Osteoblast (primary cell): ENCODE measurements around the gene TTC33. TPM values are rescaled to one million over a fixed set of nuclear protein-coding genes. Genes with fewer than 3 reads are reported as not detected.

Experiments
- DNase-seq: peaks from one replicate; pipeline ENCODE4 v3.0.0; 2011; ENCODE audit warnings: low spot score, mixed read lengths; ENCODE audit not compliant: insufficient read length; ENCODE audit errors: missing footprints
- H2AFZ ChIP-seq: 2 replicates; pipeline ENCODE4 v1.6.0; 2011; ENCODE audit warnings: mild to moderate bottlenecking, low read length
- H3K27ac ChIP-seq: 2 replicates; pipeline ENCODE4 v1.5.1; 2011; ENCODE audit warnings: mild to moderate bottlenecking, low read depth, low read length, moderate library complexity
- H3K27me3 ChIP-seq: 2 replicates; pipeline ENCODE4 v1.6.0; 2012; ENCODE audit warnings: mild to moderate bottlenecking, control low read depth, inconsistent platforms, low read length, moderate library complexity; ENCODE audit not compliant: insufficient read depth
- H3K36me3 ChIP-seq: 2 replicates; pipeline ENCODE4 v1.5.1; 2011; ENCODE audit warnings: mild to moderate bottlenecking, low read length, control low read depth, moderate library complexity; ENCODE audit not compliant: insufficient read depth
- H3K4me1 ChIP-seq: 2 replicates; pipeline ENCODE4 v1.5.1; 2011; ENCODE audit warnings: mild to moderate bottlenecking, low read length, control low read depth, moderate library complexity; ENCODE audit not compliant: insufficient read depth
- H3K4me2 ChIP-seq: 2 replicates; pipeline ENCODE4 v1.6.0; 2011; ENCODE audit warnings: mild to moderate bottlenecking, low read length; ENCODE audit not compliant: insufficient read depth
- H3K4me3 ChIP-seq: fragments of 200-600 bp; sonication (generic); 3 replicates; pipeline ENCODE4 v1.5.1; 2012; ENCODE audit warnings: mild to moderate bottlenecking, low read length, inconsistent platforms; ENCODE audit not compliant: insufficient read depth
- H3K79me2 ChIP-seq: 2 replicates; pipeline ENCODE4 v1.6.0; 2012; ENCODE audit warnings: mild to moderate bottlenecking, low read length, control low read depth, inconsistent platforms; ENCODE audit not compliant: insufficient read depth
- H3K9me3 ChIP-seq: 2 replicates; pipeline ENCODE4 v1.5.1; 2011; ENCODE audit warnings: low read depth, low read length, control low read depth
- H4K20me1 ChIP-seq: 2 replicates; pipeline ENCODE4 v1.6.0; 2012; ENCODE audit warnings: mild to moderate bottlenecking, low read length, control low read depth; ENCODE audit not compliant: insufficient read depth
- CTCF ChIP-seq: IDR thresholded peaks from 2 replicates; pipeline ENCODE4 v1.5.1; 2011; ENCODE audit warnings: mild to moderate bottlenecking, low read depth, low read length, moderate library complexity; ENCODE audit errors: extremely low read depth
- total RNA-seq: library from RNA; depleted of rRNA; stranded (reverse); fragments of >200 nt; gene quantifications from 2 replicates; pipeline ENCODE4 v1.2.3, GENCODE V29; 2012

TTC33 gene
- total RNA-seq, 1 donor: 14.5 TPM

- TF ChIP-seq CTCF: no peak
- Histone ChIP-seq H3K27me3 (no peaks in the 10 kb centered on the region), H3K79me2 (peaks cover 74% of the 10 kb centered on the region), H4K20me1 (peaks cover 32% of the 10 kb centered on the region), H3K4me1 (peaks cover 16% of the 10 kb centered on the region), H3K4me3 (no peak overlapping the region), H3K4me2 (no peak overlapping the region), H3K36me3 (peaks cover 29% of the 10 kb centered on the region), H3K9me3 (no peaks in the 10 kb centered on the region), H2AFZ (no peak overlapping the region), H3K27ac (no peak overlapping the region)
- no peak for DNase-seq
Observed at GRCh38 chr5:40778133-40778532, 22.4 kb upstream of the TTC33 start.

DNA sequence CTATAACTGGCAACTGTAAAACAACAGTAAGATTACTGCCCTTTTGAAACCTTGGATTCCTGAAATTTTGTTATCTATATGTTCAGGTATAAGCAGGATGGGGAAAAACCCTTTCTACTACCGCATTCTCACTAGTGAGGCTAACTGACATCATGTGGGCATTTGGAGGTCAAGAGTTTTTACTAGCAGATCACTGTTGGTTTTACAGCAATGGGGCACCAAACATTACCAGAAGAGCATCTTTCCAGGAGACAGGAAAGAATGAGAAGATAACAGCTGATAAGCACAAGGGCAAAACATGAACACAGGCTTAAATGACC lies 20.9 kb upstream of the TTC33 start:
- no peak for TF ChIP-seq CTCF
- DNase-seq: no peak
- H2AFZ ChIP-seq: no peak overlapping the region
- H3K79me2 ChIP-seq: peaks cover 59% of the 10 kb centered on the region
- H3K27me3 ChIP-seq: no peaks in the 10 kb centered on the region
- no peak overlapping the region for H3K4me3 ChIP-seq
- peaks cover 18% of the 10 kb centered on the region for H4K20me1 ChIP-seq
- H3K36me3 ChIP-seq: peaks cover 33% of the 10 kb centered on the region
- H3K9me3 ChIP-seq: no peaks in the 10 kb centered on the region
- H3K4me1 ChIP-seq: peaks cover 7% of the 10 kb centered on the region
- no peak overlapping the region for H3K4me2 ChIP-seq
- no peak overlapping the region for H3K27ac ChIP-seq

- no peak for TF ChIP-seq CTCF
- DNase-seq: no peak
- Histone ChIP-seq H3K27me3 (no peaks in the 10 kb centered on the region), H3K9me3 (no peaks in the 10 kb centered on the region), H3K27ac (peak overlapping the region; percentile 7), H3K4me3 (no peak overlapping the region), H3K4me2 (no peak overlapping the region), H3K4me1 (peaks cover 5% of the 10 kb centered on the region), H3K36me3 (peaks cover 39% of the 10 kb centered on the region), H4K20me1 (peaks cover 13% of the 10 kb centered on the region), H3K79me2 (peaks cover 53% of the 10 kb centered on the region), H2AFZ (no peak overlapping the region)
Observed at GRCh38 chr5:40775846-40776657, 20.3 kb upstream of the TTC33 start.

- DNase-seq: no peak
Observed at GRCh38 chr5:40775085-40775845, 19.5 kb upstream of the TTC33 start.

More at GRCh38 chr5:40775085-40775845, 19.5 kb upstream of the TTC33 start:
- TF ChIP-seq CTCF: no peak
- no peaks in the 10 kb centered on the region for H3K9me3 ChIP-seq
- peaks cover 5% of the 10 kb centered on the region for H3K4me1 ChIP-seq
- peak overlapping the region; percentile 7 for H3K27ac ChIP-seq
- no peak overlapping the region for H3K4me2 ChIP-seq
- H3K27me3 ChIP-seq: no peaks in the 10 kb centered on the region
- no peak overlapping the region for H3K4me3 ChIP-seq
- peaks cover 41% of the 10 kb centered on the region for H3K36me3 ChIP-seq
- H3K79me2 ChIP-seq: peaks cover 45% of the 10 kb centered on the region
- peaks cover 5% of the 10 kb centered on the region for H4K20me1 ChIP-seq
- H2AFZ ChIP-seq: no peak overlapping the region
